Activated naive CD8-positive, alpha-beta T cell treated with anti-CD3 and anti-CD28 coated beads for 36 hours (primary cell): Measurements from ENCODE around the gene MISP3. TPM values are rescaled to one million over a fixed set of nuclear protein-coding genes. Genes with fewer than 3 reads are reported as not detected.
A peak's percentile ranks its signal among the peaks of the same experiment; 100 is the strongest.

Experiments
- DNase-seq: peaks from one replicate; pipeline ENCODE4 v3.0.0; 2021
- H3K27ac Mint-ChIP-seq: one replicate; pipeline ENCODE4 v1.8.0; 2022; ENCODE audit warnings: mild to moderate bottlenecking, moderate library complexity, mixed read lengths
- H3K27me3 Mint-ChIP-seq: one replicate; pipeline ENCODE4 v1.8.0; 2022; ENCODE audit warnings: mild to moderate bottlenecking, mixed read lengths
- H3K36me3 Mint-ChIP-seq: one replicate; pipeline ENCODE4 v1.8.0; 2021; ENCODE audit warnings: mild to moderate bottlenecking, mixed read lengths
- H3K4me1 Mint-ChIP-seq: one replicate; pipeline ENCODE4 v1.8.0; 2021; ENCODE audit warnings: mixed read lengths
- H3K4me3 Mint-ChIP-seq: one replicate; pipeline ENCODE4 v1.8.0; 2022; ENCODE audit warnings: mild to moderate bottlenecking, moderate library complexity, mixed read lengths
- H3K9me3 Mint-ChIP-seq: one replicate; pipeline ENCODE4 v1.8.0; 2022; ENCODE audit warnings: mixed read lengths
- total RNA-seq, 2 experiments: library from RNA; stranded (reverse); gene quantifications; one replicate each; pipeline ENCODE4 v1.2.3, GENCODE V29; 2021

Gene MISP3
- total RNA-seq, 2 experiments from 2014 or later, result 0.20 to 0.31 TPM

GRCh38 chr19:14061081-14061749 lies 11.4 kb upstream of the MISP3 start:
- H3K36me3 Mint-ChIP-seq, result no peaks in the 10 kb centered on the region
- no peak overlapping the region for H3K4me3 Mint-ChIP-seq
- peaks cover 47% of the 10 kb centered on the region for H3K27me3 Mint-ChIP-seq
- no peaks in the 10 kb centered on the region for H3K9me3 Mint-ChIP-seq
- peaks cover 17% of the 10 kb centered on the region for H3K4me1 Mint-ChIP-seq
- H3K27ac Mint-ChIP-seq, result no peak overlapping the region
- no peak for DNase-seq

GRCh38 chr19:14061751-14062557 lies 10.6 kb upstream of the MISP3 start, which contains the start of gene PALM3:
Gene PALM3, minus strand, starts transcription at chr19:14062076. Its CDS starts 96 bp downstream, at chr19:14061980.
- DNase-seq, result no peak
- H3K9me3 Mint-ChIP-seq, result no peaks in the 10 kb centered on the region
- H3K27ac Mint-ChIP-seq, result no peak within 1 kb of the TSS
- H3K36me3 Mint-ChIP-seq, result no peaks in the 10 kb centered on the region
- peaks cover 17% of the 10 kb centered on the region for H3K4me1 Mint-ChIP-seq
- H3K27me3 Mint-ChIP-seq, result peaks cover 42% of the 10 kb centered on the region
- H3K4me3 Mint-ChIP-seq, result no peak within 1 kb of the TSS

DNA sequence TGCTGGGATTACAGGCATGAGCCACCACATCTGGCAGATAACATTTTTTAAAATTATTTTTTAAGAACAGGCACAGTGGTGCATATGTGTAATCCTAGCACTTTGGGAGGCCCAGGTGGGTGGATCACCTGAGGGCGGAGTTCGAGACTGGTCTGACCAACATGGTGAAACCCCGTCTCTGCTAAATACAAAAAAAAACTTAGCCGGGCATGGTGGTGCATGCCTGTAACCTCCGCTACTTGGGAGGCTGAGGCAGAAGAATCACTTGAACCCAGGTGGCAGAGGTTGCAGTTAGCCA lies 10.1 kb upstream of the MISP3 start:
- Mint-ChIP-seq H3K9me3 (no peaks in the 10 kb centered on the region), H3K4me1 (peaks cover 17% of the 10 kb centered on the region), H3K4me3 (no peak overlapping the region), H3K27me3 (peaks cover 39% of the 10 kb centered on the region), H3K36me3 (no peaks in the 10 kb centered on the region), H3K27ac (no peak overlapping the region)
- DNase-seq, result no peak

DNA sequence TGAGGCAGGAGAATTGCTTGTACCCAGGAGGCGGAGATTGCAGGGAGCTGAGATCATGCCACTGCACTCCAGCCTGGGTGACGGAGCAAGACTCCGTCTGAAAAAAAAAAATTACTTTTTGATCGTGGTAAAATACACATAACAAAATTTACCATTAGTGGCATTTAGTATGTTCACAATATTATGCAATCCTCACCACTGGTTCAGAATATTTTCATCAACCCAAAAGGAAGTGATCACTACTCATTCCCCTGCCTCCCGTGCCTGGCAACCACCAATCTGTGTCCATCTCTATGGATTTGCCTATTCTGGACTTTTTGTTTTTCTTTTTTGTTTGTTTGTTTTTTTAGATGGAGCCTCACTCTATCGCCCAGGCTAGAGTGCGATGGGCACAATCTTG lies 9.5 kb upstream of the MISP3 start:
- Mint-ChIP-seq H3K27ac (no peak overlapping the region), H3K36me3 (no peaks in the 10 kb centered on the region), H3K9me3 (no peaks in the 10 kb centered on the region), H3K4me1 (peaks cover 11% of the 10 kb centered on the region), H3K27me3 (peaks cover 33% of the 10 kb centered on the region), H3K4me3 (no peak overlapping the region)
- DNase-seq, result no peak

- no peak for DNase-seq
- Mint-ChIP-seq H3K27me3 (peaks cover 9% of the 10 kb centered on the region), H3K4me3 (no peak overlapping the region), H3K4me1 (no peaks in the 10 kb centered on the region), H3K27ac (no peak overlapping the region), H3K36me3 (no peaks in the 10 kb centered on the region), H3K9me3 (no peaks in the 10 kb centered on the region)
These were observed 6.5 kb upstream of the MISP3 start for GRCh38 chr19:14066134-14066533.

- H3K27ac Mint-ChIP-seq, result no peak overlapping the region
These were observed 2.1 kb upstream of the MISP3 start for GRCh38 chr19:14070268-14071050.

DNA sequence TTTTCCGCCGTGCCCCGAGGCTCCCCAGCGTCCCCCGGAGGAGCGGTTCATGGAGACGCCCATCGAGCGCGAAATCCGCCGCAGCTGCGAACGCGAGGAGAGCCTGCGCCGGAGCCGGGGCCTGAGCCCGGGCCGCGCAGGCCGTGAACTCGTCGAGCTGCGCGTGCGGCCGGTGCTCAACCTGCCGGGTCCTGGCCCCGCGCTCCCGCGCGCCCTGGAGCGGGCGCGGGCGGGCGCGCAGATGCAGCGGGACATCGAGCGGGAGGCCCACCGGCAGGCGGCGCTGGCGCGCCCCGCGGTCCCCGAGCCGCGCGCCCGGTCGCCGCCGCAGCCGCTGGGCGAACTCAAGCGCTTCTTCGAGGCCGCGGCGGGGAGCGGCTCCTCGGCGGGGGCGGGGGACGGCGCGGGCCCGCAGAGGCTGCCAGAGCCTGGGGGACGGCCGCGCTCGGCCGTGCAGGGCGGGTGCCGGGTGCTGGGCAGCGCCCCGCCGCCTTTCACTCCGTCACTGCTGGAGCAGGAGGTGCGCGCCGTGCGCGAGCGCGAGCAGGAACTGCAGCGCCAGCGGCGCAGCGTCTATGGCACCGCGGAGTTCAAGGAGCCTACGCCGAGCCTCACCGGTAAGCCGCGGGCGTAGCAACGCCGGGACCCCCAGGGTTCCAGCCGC lies 807 bp downstream of the MISP3 start:
- no peaks in the 10 kb centered on the region for H3K36me3 Mint-ChIP-seq
- no peaks in the 10 kb centered on the region for H3K27me3 Mint-ChIP-seq
- no peak overlapping the region for H3K27ac Mint-ChIP-seq
- DNase-seq, result peak; percentile 85
- H3K4me3 Mint-ChIP-seq, result peak overlapping the region; percentile 89
- H3K4me1 Mint-ChIP-seq, result peaks cover 16% of the 10 kb centered on the region
- no peaks in the 10 kb centered on the region for H3K9me3 Mint-ChIP-seq

More at GRCh38 chr19:14070268-14071050, 2.1 kb upstream of the MISP3 start:
- no peak for DNase-seq
- H3K4me1 Mint-ChIP-seq, result peaks cover 16% of the 10 kb centered on the region
- no peaks in the 10 kb centered on the region for H3K36me3 Mint-ChIP-seq
- H3K27me3 Mint-ChIP-seq, result no peaks in the 10 kb centered on the region
- H3K9me3 Mint-ChIP-seq, result no peaks in the 10 kb centered on the region
- H3K4me3 Mint-ChIP-seq, result no peak overlapping the region

DNA sequence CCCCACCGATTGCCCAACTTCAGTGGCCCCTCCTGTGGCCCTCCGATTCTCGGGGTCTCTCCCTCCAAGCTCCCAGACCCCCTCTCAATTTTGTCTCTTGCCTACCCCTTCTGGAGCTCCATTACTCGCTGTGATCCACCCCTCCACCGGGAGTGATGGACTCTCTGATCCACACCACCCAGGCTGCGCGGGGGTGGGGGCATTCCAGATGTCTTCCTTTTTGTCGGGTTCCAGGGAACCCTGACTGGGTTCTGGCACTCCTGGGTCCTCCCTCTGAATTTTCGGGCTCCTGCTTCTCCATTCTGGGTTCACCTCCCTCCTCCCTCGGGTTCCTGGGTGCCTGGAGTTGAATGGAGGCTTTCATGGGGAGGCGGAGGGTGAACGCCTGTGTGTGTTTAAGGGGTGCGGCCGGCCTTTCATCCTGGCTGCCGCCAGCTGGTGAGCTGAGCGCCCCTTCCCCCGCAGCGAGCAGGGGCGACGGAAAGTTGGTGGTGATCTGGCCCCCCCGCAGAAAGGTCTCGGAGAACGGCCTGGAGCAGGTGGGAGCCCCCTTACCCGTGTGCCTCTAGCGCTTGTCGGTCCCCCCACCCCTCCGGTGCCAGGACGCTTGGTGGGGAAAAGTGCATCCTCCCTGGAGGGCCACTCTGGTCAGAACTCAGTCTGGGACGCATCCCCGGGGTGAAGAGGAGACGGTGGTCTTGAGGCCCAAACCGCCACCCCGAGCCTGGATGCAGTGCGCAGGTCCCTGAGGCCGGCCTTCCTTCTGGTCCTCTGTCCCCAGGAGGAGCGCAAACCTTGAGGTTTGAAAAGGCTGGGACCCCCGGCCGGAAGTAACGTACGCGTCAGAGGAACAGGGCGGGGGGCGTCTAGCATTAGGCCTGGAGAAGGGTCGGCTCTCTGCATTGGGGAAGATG lies 1.6 kb downstream of the MISP3 start:
- H3K36me3 Mint-ChIP-seq, result no peaks in the 10 kb centered on the region
- H3K27me3 Mint-ChIP-seq, result no peaks in the 10 kb centered on the region
- peak overlapping the region; percentile 64 for H3K27ac Mint-ChIP-seq
- H3K4me3 Mint-ChIP-seq, result peak overlapping the region; percentile 89
- no peak for DNase-seq
- H3K4me1 Mint-ChIP-seq, result peaks cover 16% of the 10 kb centered on the region
- no peaks in the 10 kb centered on the region for H3K9me3 Mint-ChIP-seq

GRCh38 chr19:14078411-14078810 lies 5.8 kb downstream of the MISP3 start:
- Mint-ChIP-seq H3K36me3 (no peaks in the 10 kb centered on the region), H3K27me3 (no peaks in the 10 kb centered on the region), H3K4me1 (peaks cover 22% of the 10 kb centered on the region), H3K9me3 (no peaks in the 10 kb centered on the region), H3K4me3 (no peak overlapping the region), H3K27ac (no peak overlapping the region)
- DNase-seq, result no peak

- Mint-ChIP-seq H3K27me3 (no peaks in the 10 kb centered on the region), H3K36me3 (no peaks in the 10 kb centered on the region), H3K27ac (peak overlapping the region; percentile 82), H3K9me3 (no peaks in the 10 kb centered on the region), H3K4me1 (peaks cover 8% of the 10 kb centered on the region), H3K4me3 (peak overlapping the region; percentile 87)
- peak; percentile 98 for DNase-seq
These were observed 8.6 kb downstream of the MISP3 start for GRCh38 chr19:14080887-14081796.

DNA sequence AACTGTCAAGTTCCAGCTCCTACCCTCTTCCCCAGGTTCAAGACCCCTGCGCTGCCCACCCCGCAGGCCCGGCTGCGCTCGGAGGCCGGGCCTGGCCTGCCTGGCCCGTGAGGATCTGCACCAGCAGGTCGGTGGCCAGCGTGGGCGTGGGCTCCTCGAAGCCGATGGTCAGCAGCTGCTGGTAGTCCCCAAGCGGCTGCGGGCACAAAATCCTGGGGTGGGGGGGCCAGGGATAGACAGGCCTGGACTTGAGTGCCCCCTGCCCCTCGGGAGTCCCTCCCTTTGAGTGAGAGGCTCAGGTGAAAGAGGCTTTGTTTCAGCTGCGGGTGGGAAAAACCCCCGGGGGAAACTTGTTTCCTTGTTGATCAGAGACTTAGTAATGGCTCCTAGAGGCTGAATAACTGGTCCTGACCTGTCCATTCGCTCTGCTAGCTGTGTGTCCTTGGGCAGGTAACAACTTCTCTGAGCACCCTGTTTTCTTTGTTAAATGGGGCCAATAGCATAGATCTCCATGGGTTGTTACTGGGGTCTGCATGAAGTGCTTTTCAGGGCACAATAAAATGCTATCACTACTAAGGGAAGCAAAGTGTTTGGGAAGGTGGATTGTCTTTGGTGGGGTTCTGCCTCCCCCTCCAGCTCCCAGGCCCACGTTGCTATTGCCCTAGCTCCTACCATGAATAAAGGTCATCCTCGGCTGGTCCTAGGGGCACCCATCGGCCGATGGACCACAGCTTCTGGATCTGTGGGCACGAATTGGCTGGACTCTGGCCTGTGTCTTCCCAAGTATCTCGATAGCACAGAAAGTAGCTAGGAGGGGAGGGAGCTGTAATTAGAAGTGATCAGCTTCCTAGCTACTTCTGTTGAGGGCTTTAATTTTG lies 9.4 kb downstream of the MISP3 start:
- H3K4me1 Mint-ChIP-seq, result peaks cover 8% of the 10 kb centered on the region
- no peaks in the 10 kb centered on the region for H3K27me3 Mint-ChIP-seq
- peak overlapping the region; percentile 82 for H3K27ac Mint-ChIP-seq
- peak overlapping the region; percentile 87 for H3K4me3 Mint-ChIP-seq
- H3K9me3 Mint-ChIP-seq, result no peaks in the 10 kb centered on the region
- DNase-seq, result peak; percentile 34
- no peaks in the 10 kb centered on the region for H3K36me3 Mint-ChIP-seq

DNA sequence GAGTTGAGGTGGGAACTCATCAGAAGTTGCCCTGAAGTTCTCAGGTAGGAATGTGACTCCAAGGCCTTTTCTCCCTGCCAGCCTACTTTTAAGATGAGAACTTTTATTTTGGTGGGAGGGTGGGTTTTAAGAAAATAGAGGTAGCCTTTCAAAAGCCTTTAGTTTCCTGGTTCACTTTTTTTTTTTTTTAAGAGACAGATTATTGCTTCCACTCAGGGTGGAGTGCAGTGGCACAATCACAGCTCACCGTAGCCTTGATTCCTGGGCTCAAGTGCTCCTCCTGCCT lies 10.0 kb downstream of the MISP3 start:
- Mint-ChIP-seq H3K4me3 (no peak overlapping the region), H3K27ac (no peak overlapping the region), H3K9me3 (no peaks in the 10 kb centered on the region), H3K27me3 (no peaks in the 10 kb centered on the region), H3K36me3 (no peaks in the 10 kb centered on the region), H3K4me1 (peaks cover 8% of the 10 kb centered on the region)
- no peak for DNase-seq
